GM12801 (cell line): ENCODE measurements around the gene APOL1.

Source experiments
- TF ChIP-seq, protein P1 (sequence below): IDR thresholded peaks from one replicate; pipeline ENCODE4 v1.5.1; 2011; ENCODE audit warnings: control low read depth; ENCODE audit not compliant: insufficient read length; ENCODE audit errors: extremely low read depth

APOL1 gene

GRCh38 chr22:36238373-36239149, 14.4 kb upstream of the APOL1 start:
- TF ChIP-seq, protein P1, sequence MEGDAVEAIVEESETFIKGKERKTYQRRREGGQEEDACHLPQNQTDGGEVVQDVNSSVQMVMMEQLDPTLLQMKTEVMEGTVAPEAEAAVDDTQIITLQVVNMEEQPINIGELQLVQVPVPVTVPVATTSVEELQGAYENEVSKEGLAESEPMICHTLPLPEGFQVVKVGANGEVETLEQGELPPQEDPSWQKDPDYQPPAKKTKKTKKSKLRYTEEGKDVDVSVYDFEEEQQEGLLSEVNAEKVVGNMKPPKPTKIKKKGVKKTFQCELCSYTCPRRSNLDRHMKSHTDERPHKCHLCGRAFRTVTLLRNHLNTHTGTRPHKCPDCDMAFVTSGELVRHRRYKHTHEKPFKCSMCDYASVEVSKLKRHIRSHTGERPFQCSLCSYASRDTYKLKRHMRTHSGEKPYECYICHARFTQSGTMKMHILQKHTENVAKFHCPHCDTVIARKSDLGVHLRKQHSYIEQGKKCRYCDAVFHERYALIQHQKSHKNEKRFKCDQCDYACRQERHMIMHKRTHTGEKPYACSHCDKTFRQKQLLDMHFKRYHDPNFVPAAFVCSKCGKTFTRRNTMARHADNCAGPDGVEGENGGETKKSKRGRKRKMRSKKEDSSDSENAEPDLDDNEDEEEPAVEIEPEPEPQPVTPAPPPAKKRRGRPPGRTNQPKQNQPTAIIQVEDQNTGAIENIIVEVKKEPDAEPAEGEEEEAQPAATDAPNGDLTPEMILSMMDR = no peak

GRCh38 chr22:36239150-36239400, 13.9 kb upstream of the APOL1 start:
- TF ChIP-seq, protein P1 = no peak

GRCh38 chr22:36239401-36240171, 13.3 kb upstream of the APOL1 start, which contains the start of gene APOL2:
Gene APOL2 (minus strand): TSS chr22:36239527. CDS start chr22:36233162, 6,365 bp downstream.
- TF ChIP-seq, protein P1 = no peak

- TF ChIP-seq, protein P1 = no peak
Measured at GRCh38 chr22:36243986-36244385, 8.9 kb upstream of the APOL1 start.

DNA sequence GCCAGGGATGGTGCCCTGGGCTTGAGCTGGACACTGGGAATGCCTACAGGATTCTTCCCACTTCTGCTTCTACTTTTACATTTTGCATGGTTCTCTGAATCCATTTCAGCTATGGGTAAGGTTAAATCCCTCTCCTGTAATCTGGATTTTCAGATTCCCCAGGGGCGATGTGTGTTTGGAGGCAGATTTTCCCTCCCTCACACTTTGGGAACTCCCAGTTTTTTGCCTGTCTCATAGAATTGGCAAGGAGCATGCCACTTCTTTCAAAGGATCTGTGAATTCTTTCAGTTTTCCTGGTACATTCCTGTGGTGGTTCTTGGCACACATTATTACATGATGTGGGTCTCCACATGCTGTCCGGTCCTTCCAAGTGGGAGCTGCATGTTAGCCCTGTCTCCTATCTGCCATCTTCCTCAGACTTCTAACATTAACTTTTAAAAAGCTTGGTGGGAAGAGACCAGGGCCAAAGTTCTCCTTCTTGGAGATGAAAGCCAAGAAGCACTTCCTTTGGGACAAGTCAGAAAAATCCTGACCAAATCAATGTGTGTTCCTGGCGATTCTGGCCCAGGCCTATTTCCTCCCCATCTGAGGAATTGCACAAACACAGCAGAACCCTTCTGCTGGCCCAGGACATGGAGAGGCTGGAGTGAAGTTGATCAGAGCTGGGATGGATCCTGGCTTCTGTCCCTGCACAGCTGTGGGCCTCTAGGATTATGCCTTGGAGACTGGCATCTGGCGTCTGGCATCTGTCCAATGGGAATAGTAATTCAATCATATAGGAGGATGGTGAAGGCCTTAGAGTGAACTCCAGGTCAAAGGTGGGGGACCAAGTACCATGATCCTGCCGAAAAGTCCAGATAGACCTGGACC, 8.2 kb upstream of the APOL1 start:
- TF ChIP-seq, protein P1 = no peak

GRCh38 chr22:36245805-36246356, 7.1 kb upstream of the APOL1 start:
- TF ChIP-seq, protein P1 = no peak

GRCh38 chr22:36246718-36247117, 6.2 kb upstream of the APOL1 start:
- TF ChIP-seq, protein P1 = no peak
